Neuronal stem cell (in vitro differentiated cells): Measurements from ENCODE around the gene C6orf132.
"Not testable (repeated sequence)": the region's sequence is repeated elsewhere in the genome, so short reads cannot be mapped to it uniquely, and the experiment has no call there.

ENCODE experiments used
- DNase-seq: peaks from one replicate; pipeline ENCODE4 v3.0.0-alpha.2; 2013; ENCODE audit warnings: low spot score
- H2AFZ ChIP-seq: one replicate; pipeline ENCODE4 v1.6.1; 2013; ENCODE audit warnings: mild to moderate bottlenecking, low read length, inconsistent platforms
- H2AK5ac ChIP-seq: 2 replicates; pipeline ENCODE4 v1.6.1; 2013; ENCODE audit warnings: low read depth, mild to moderate bottlenecking, inconsistent platforms, low read length, moderate library complexity, mixed read lengths
- H2BK120ac ChIP-seq: 2 replicates; pipeline ENCODE4 v1.6.1; 2013; ENCODE audit warnings: low read depth, mild to moderate bottlenecking, inconsistent platforms, low read length, moderate library complexity, mixed read lengths
- H2BK12ac ChIP-seq: one replicate; pipeline ENCODE4 v1.6.1; 2013; ENCODE audit warnings: low read length, inconsistent platforms
- H2BK15ac ChIP-seq: 2 replicates; pipeline ENCODE4 v1.6.1; 2013; ENCODE audit warnings: mild to moderate bottlenecking, low read length, inconsistent platforms, mixed read lengths
- H2BK5ac ChIP-seq: one replicate; pipeline ENCODE4 v1.6.1; 2013; ENCODE audit warnings: inconsistent platforms, mild to moderate bottlenecking, low read length, moderate library complexity
- H3K14ac ChIP-seq: one replicate; pipeline ENCODE4 v1.6.1; 2013; ENCODE audit warnings: low read length, inconsistent platforms
- H3K18ac ChIP-seq: 2 replicates; pipeline ENCODE4 v1.6.1; 2013; ENCODE audit warnings: low read length, inconsistent platforms
- H3K23ac ChIP-seq: 2 replicates; pipeline ENCODE4 v1.6.1; 2013; ENCODE audit warnings: low read depth, mild to moderate bottlenecking, mixed read lengths, low read length, inconsistent platforms; ENCODE audit not compliant: poor library complexity
- H3K27ac ChIP-seq: replicated peaks from 3 replicates; pipeline ENCODE4 v1.5.1; 2013; ENCODE audit warnings: low read length, inconsistent platforms
- H3K27me3 ChIP-seq, 3 experiments: 2 replicates each; pipeline ENCODE4 v1.6.1; 2013; ENCODE audit warnings: low read length in 3 of 3, mild to moderate bottlenecking in 2 of 3, inconsistent platforms in 1 of 3, low read depth in 1 of 3, mixed read lengths in 1 of 3, moderate library complexity in 1 of 3; ENCODE audit not compliant: control insufficient read depth in 3 of 3, insufficient read depth in 3 of 3
- H3K36me3 ChIP-seq, 2 donors: replicated peaks in 1 of 2; 2 replicates each; pipeline ENCODE4 v1.6.1; 2013; ENCODE audit warnings: low read length in 2 of 2; ENCODE audit not compliant: control insufficient read depth in 2 of 2, insufficient read depth in 2 of 2
- H3K4ac ChIP-seq: 2 replicates; pipeline ENCODE4 v1.6.1; 2013; ENCODE audit warnings: inconsistent platforms, mild to moderate bottlenecking, low read length, moderate library complexity
- H3K4me1 ChIP-seq, 2 donors: 1 replicate in 1 of 2; 2 replicates in 1 of 2; pipeline ENCODE4 v1.6.1; 2013; ENCODE audit warnings: low read length in 2 of 2, low read depth in 1 of 2; ENCODE audit not compliant: control insufficient read depth in 2 of 2, insufficient read depth in 1 of 2
- H3K4me2 ChIP-seq: one replicate; pipeline ENCODE4 v1.6.1; 2013; ENCODE audit warnings: mild to moderate bottlenecking, low read length, inconsistent platforms; ENCODE audit not compliant: insufficient read depth, poor library complexity, severe bottlenecking
- H3K4me3 ChIP-seq, 2 donors: 2 replicates each; pipeline ENCODE4 v1.5.1; 2013; ENCODE audit warnings: low read length in 2 of 2, mild to moderate bottlenecking in 2 of 2, inconsistent platforms in 1 of 2, moderate library complexity in 1 of 2
- H3K79me1 ChIP-seq: one replicate; pipeline ENCODE4 v1.6.1; 2013; ENCODE audit warnings: low read depth, mild to moderate bottlenecking, inconsistent platforms, low read length, moderate library complexity
- H3K9ac ChIP-seq: one replicate; pipeline ENCODE4 v1.6.1; 2013; ENCODE audit warnings: mild to moderate bottlenecking, low read depth, low read length, inconsistent platforms; ENCODE audit not compliant: poor library complexity
- H3K9me3 ChIP-seq, 2 donors: replicated peaks in 1 of 2; 2 replicates each; pipeline versions ENCODE3 to v1.6.1; 2013; ENCODE audit warnings: low read length in 2 of 2, mild to moderate bottlenecking in 2 of 2, inconsistent platforms in 1 of 2, low read depth in 1 of 2, mixed read lengths in 1 of 2, moderate library complexity in 1 of 2; ENCODE audit not compliant: control insufficient read depth in 2 of 2, insufficient read depth in 1 of 2
- H4K8ac ChIP-seq: one replicate; pipeline ENCODE4 v1.6.1; 2013; ENCODE audit warnings: low read depth, mild to moderate bottlenecking, inconsistent platforms, low read length, moderate library complexity
- H4K91ac ChIP-seq: one replicate; pipeline ENCODE4 v1.6.1; 2013; ENCODE audit warnings: low read length, low read depth, mild to moderate bottlenecking, inconsistent platforms; ENCODE audit not compliant: poor library complexity
- WGBS, 2 donors: extraction: QIAGEN DNeasy Blood & Tissue Kit; methylation state at CpG; one replicate each; pipeline ENCODE4 v1.1.7; 2013; ENCODE audit warnings: missing lambda C conversion rate in 2 of 2, mixed read lengths in 1 of 2; ENCODE audit not compliant: insufficient read length in 2 of 2, insufficient replicate concordance in 1 of 2; ENCODE audit errors: extremely low coverage in 2 of 2; 5-methylcytosine and 5-hydroxymethylcytosine counted together

C6orf132 gene

GRCh38 chr6:42173101-42173500 is 30.7 kb upstream of the C6orf132 start, which contains the start of gene GUCA1A:
TSS of gene GUCA1A (plus strand) at chr6:42173364. CDS start at chr6:42173614, 250 bp downstream.
- Histone ChIP-seq H3K4ac (no peak within 1 kb of the TSS), H3K4me1 (no peaks in the 10 kb centered on the region), H2BK15ac (no peak within 1 kb of the TSS), H3K14ac (no peak within 1 kb of the TSS), H3K36me3 (no peaks in the 10 kb centered on the region), H3K4me3 (peak within 1 kb of the TSS in 1 of 2 donors; percentile 57), H3K79me1 (no peaks in the 10 kb centered on the region), H2BK5ac (no peak within 1 kb of the TSS), H3K27ac (no peak within 1 kb of the TSS), H2BK12ac (no peak within 1 kb of the TSS), H2BK120ac (no peak within 1 kb of the TSS), H2AFZ (no peak within 1 kb of the TSS), H3K9ac (no peak within 1 kb of the TSS), H4K8ac (no peak within 1 kb of the TSS), H3K9me3 (no peaks in the 10 kb centered on the region), H4K91ac (no peak within 1 kb of the TSS), H3K18ac (no peak within 1 kb of the TSS), H3K4me2 (no peak within 1 kb of the TSS), H2AK5ac (peak within 1 kb of the TSS; percentile 19), H3K27me3 (peaks cover 0 to 12% (median 0%) of the 10 kb centered on the region in 3 experiments), H3K23ac (peak within 1 kb of the TSS; percentile 61)
- no peak for DNase-seq
- no CpG with 5 or more reads among the region's 2 CpGs for WGBS, 2 donors

GRCh38 chr6:42171813-42172581 is 29.6 kb upstream of the C6orf132 start:
- Histone ChIP-seq H3K18ac (no peak overlapping the region), H2BK120ac (no peak overlapping the region), H4K8ac (no peak overlapping the region), H3K79me1 (no peaks in the 10 kb centered on the region), H3K9me3 (no peaks in the 10 kb centered on the region), H2AFZ (no peak overlapping the region), H2BK5ac (no peak overlapping the region), H3K27ac (no peak overlapping the region), H3K4me3 (peak overlapping the region in 1 of 2 donors; percentile 57), H4K91ac (no peak overlapping the region), H3K14ac (no peak overlapping the region), H3K4me1 (no peaks in the 10 kb centered on the region), H3K36me3 (no peaks in the 10 kb centered on the region), H3K23ac (no peak overlapping the region), H2BK12ac (no peak overlapping the region), H3K9ac (no peak overlapping the region), H3K27me3 (peaks cover 0 to 12% (median 0%) of the 10 kb centered on the region in 3 experiments), H2AK5ac (no peak overlapping the region), H2BK15ac (no peak overlapping the region), H3K4ac (no peak overlapping the region), H3K4me2 (no peak overlapping the region)
- WGBS, 2 donors: no CpG with 5 or more reads among the region's 7 CpGs
- DNase-seq: no peak

- H2AFZ ChIP-seq, H2BK5ac ChIP-seq, H3K4ac ChIP-seq, H4K91ac ChIP-seq, H3K18ac ChIP-seq, H3K23ac ChIP-seq, DNase-seq, H2AK5ac ChIP-seq, H3K14ac ChIP-seq, H2BK12ac ChIP-seq, H3K9ac ChIP-seq, H2BK120ac ChIP-seq, H3K4me3 ChIP-seq, H3K27ac ChIP-seq, H3K36me3 ChIP-seq, H3K9me3 ChIP-seq, H4K8ac ChIP-seq, H3K79me1 ChIP-seq, H2BK15ac ChIP-seq, H3K4me1 ChIP-seq, H3K4me2 ChIP-seq: not testable (repeated sequence)
- no CpG with 5 or more reads among the region's 2 CpGs for WGBS, 2 donors
- peaks cover 0 to 12% (median 0%) of the 10 kb centered on the region in 3 experiments for H3K27me3 ChIP-seq
Measured at GRCh38 chr6:42169780-42170179, 27.4 kb upstream of the C6orf132 start.

- H3K9me3 ChIP-seq: no peaks in the 10 kb centered on the region
- H3K14ac ChIP-seq: no peak overlapping the region
Measured at GRCh38 chr6:42168650-42169049, 26.2 kb upstream of the C6orf132 start.

More at GRCh38 chr6:42168650-42169049, 26.2 kb upstream of the C6orf132 start:
- H2BK120ac ChIP-seq: peak overlapping the region; percentile 39
- no CpG with 5 or more reads among the region's 6 CpGs for WGBS, 2 donors
- H3K4ac ChIP-seq: no peak overlapping the region
- H3K4me1 ChIP-seq: peaks cover 2 to 4% of the 10 kb centered on the region in 2 donors
- no peak overlapping the region for H2BK12ac ChIP-seq
- H4K8ac ChIP-seq: no peak overlapping the region
- no peak overlapping the region for H2BK15ac ChIP-seq
- H3K23ac ChIP-seq: peak overlapping the region; percentile 27
- H3K36me3 ChIP-seq: no peaks in the 10 kb centered on the region
- H2AFZ ChIP-seq: no peak overlapping the region
- peak overlapping the region; percentile 35 for H3K18ac ChIP-seq
- peaks cover 0 to 12% (median 0%) of the 10 kb centered on the region in 3 experiments for H3K27me3 ChIP-seq
- no peak for DNase-seq
- no peak overlapping the region for H3K4me3 ChIP-seq
- H3K4me2 ChIP-seq: no peak overlapping the region
- H2BK5ac ChIP-seq: no peak overlapping the region
- no peaks in the 10 kb centered on the region for H3K79me1 ChIP-seq
- peak overlapping the region; percentile 39 for H4K91ac ChIP-seq
- H3K9ac ChIP-seq: no peak overlapping the region
- H2AK5ac ChIP-seq: no peak overlapping the region
- H3K27ac ChIP-seq: no peak overlapping the region
